GM11168 (cell line): ENCODE results near the gene RAPGEF1.

ENCODE experiments used
- in situ Hi-C: fragments of 300-500 bp; cut with MboI; formaldehyde crosslinking; loops from one replicate; pipeline ENCODE4 v1.12.0; 2022; ENCODE audit warnings: low sequenced_read_pairs; ENCODE audit not compliant: unreplicated experiment

RAPGEF1 gene

GRCh38 chr9:131620764-131621520, 118.9 kb downstream of the RAPGEF1 start:
- in situ Hi-C loops, result no loop called here

GRCh38 chr9:131619680-131620079, 120.2 kb downstream of the RAPGEF1 start:
- in situ Hi-C loops, result no loop called here

- in situ Hi-C loops, result no loop called here
These were observed 121.1 kb downstream of the RAPGEF1 start for GRCh38 chr9:131618785-131619184.

- in situ Hi-C loops, result no loop called here
These were observed 121.8 kb downstream of the RAPGEF1 start for GRCh38 chr9:131618071-131618479.

- in situ Hi-C loops, result no loop called here
These were observed 122.3 kb downstream of the RAPGEF1 start for GRCh38 chr9:131617611-131618010.

GRCh38 chr9:131616983-131617604, 122.8 kb downstream of the RAPGEF1 start:
- in situ Hi-C loops, result no loop called here

- in situ Hi-C loops, result no loop called here
These were observed 125.4 kb downstream of the RAPGEF1 start for GRCh38 chr9:131614340-131614915.

GRCh38 chr9:131613921-131614320, 126.0 kb downstream of the RAPGEF1 start:
- in situ Hi-C loops, result no loop called here

- in situ Hi-C loops, result no loop called here
These were observed 127.0 kb downstream of the RAPGEF1 start for GRCh38 chr9:131612851-131613250.

GRCh38 chr9:131611586-131612315, 128.1 kb downstream of the RAPGEF1 start:
- in situ Hi-C loops, result no loop called here

- in situ Hi-C loops, result no loop called here
These were observed 129.6 kb downstream of the RAPGEF1 start for GRCh38 chr9:131610231-131610761.

GRCh38 chr9:131609099-131609830, 130.6 kb downstream of the RAPGEF1 start:
- in situ Hi-C loops, result no loop called here

- in situ Hi-C loops, result no loop called here
These were observed 131.3 kb downstream of the RAPGEF1 start for GRCh38 chr9:131608493-131609037.

- in situ Hi-C loops, result no loop called here
These were observed 132.3 kb downstream of the RAPGEF1 start for GRCh38 chr9:131607591-131607990.

- in situ Hi-C loops, result no loop called here
These were observed 132.8 kb downstream of the RAPGEF1 start for GRCh38 chr9:131606896-131607567.

- in situ Hi-C loops, result no loop called here
These were observed 133.9 kb downstream of the RAPGEF1 start for GRCh38 chr9:131605770-131606590.

- in situ Hi-C loops, result no loop called here
These were observed 136.0 kb downstream of the RAPGEF1 start for GRCh38 chr9:131603711-131604439.

GRCh38 chr9:131603199-131603598, 136.7 kb downstream of the RAPGEF1 start:
- in situ Hi-C loops, result no loop called here
